ENCODE data around the gene FSTL5.

- TF ChIP-seq CTCF (IDR thresholded peaks at IDR 0.05) (no peak), ATF1 (CRISPR knock-in tag; IDR thresholded peaks at IDR 0.05) (no peak), TEAD4 (CRISPR knock-in tag; IDR thresholded peaks at IDR 0.05) (no peak), USF1 (CRISPR knock-in tag; IDR thresholded peaks at IDR 0.05) (no peak), SMAD3 (CRISPR knock-in tag; IDR thresholded peaks at IDR 0.05; ENCODE audit: borderline replicate concordance) (no peak), SP1 (CRISPR knock-in tag; conservative IDR thresholded peaks at IDR 0.05) (no peak)
Observed at GRCh38 chr4:162075726-162076125, 88.1 kb downstream of the FSTL5 start.
